ENCODE data around the gene PLEKHH3.
A peak's percentile ranks its signal among the peaks of the same experiment; 100 is the strongest.

DNA sequence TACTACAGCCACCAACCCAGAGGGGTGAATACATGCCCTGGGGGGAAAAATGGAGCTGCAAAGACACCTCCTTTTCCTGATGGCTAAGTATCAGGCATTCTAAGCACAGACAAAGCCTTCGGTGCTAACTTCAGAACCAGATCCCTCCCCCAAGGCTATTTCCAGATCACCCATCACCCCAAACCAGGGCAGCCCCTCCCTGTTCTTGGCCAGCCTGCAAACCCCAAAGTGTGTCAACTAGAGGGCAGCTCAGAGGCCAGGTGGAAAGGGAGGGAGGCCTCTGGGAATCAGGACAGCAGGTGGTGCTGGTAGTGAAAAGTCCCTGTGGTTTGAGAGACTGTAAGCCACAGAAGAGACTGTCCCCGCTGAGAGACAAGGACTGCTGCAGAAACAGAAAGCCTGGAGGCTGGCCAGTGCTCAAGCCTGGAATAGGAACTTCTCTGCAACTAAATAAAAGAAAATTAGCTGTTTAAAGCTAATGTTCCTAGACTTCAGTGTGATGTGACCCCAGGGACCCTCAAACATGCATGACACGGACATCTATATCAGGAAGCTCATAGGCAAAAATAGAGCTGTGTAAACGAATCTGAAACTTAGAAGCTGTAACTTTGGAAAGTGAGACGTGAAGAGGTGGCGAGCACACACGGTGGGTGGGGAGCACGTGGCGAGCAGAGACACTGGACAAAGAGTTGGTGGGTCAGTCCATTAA lies 58.2 kb downstream of the PLEKHH3 start:
- TF ChIP-seq, protein P1, sequence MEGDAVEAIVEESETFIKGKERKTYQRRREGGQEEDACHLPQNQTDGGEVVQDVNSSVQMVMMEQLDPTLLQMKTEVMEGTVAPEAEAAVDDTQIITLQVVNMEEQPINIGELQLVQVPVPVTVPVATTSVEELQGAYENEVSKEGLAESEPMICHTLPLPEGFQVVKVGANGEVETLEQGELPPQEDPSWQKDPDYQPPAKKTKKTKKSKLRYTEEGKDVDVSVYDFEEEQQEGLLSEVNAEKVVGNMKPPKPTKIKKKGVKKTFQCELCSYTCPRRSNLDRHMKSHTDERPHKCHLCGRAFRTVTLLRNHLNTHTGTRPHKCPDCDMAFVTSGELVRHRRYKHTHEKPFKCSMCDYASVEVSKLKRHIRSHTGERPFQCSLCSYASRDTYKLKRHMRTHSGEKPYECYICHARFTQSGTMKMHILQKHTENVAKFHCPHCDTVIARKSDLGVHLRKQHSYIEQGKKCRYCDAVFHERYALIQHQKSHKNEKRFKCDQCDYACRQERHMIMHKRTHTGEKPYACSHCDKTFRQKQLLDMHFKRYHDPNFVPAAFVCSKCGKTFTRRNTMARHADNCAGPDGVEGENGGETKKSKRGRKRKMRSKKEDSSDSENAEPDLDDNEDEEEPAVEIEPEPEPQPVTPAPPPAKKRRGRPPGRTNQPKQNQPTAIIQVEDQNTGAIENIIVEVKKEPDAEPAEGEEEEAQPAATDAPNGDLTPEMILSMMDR (IDR thresholded peaks at IDR 0.05): 0 out of 2 replicates have a peak, but pooled peaks have one; percentile 11
- no peak for TF ChIP-seq ZFX (IDR thresholded peaks at IDR 0.05; ENCODE audit: borderline replicate concordance)

All from 22Rv1 (cell line).